Uterus (tissue), 4 donors: ENCODE data around the gene DDX46. TPM values are rescaled to one million over a fixed set of nuclear protein-coding genes. Genes with fewer than 3 reads are reported as not detected.
A peak's percentile ranks its signal among the peaks of the same experiment; 100 is the strongest.

Experiments
- DNase-seq, 2 donors: peaks; one replicate each; pipeline ENCODE4 v3.0.0-alpha.2; 2019 to 2020
- H3K27ac ChIP-seq, 2 donors: fragments of 200-600 bp; sonication (generic); 1 replicate in 1 of 2; 2 replicates in 1 of 2; pipeline ENCODE4 v1.5.1; 2016 to 2018
- H3K27me3 ChIP-seq, 2 donors: fragments of 200-600 bp; sonication (generic); one replicate each; pipeline ENCODE4 v1.5.1; 2018 to 2019; ENCODE audit warnings: control low read depth in 1 of 2
- H3K36me3 ChIP-seq, 2 donors: fragments of 200-600 bp; sonication (generic); one replicate each; pipeline ENCODE4 v1.5.1; 2019; ENCODE audit warnings: control low read depth in 1 of 2
- H3K4me1 ChIP-seq, 2 donors: fragments of 200-600 bp; sonication (generic); one replicate each; pipeline ENCODE4 v1.5.1; 2018 to 2019; ENCODE audit warnings: control low read depth in 1 of 2
- H3K4me3 ChIP-seq, 2 donors: fragments of 200-600 bp; sonication (generic); 1 replicate in 1 of 2; 2 replicates in 1 of 2; pipeline ENCODE4 v1.5.1; 2018 to 2019; ENCODE audit warnings: mild to moderate bottlenecking in 1 of 2
- H3K9me3 ChIP-seq, 2 donors: fragments of 200-600 bp; sonication (generic); one replicate each; pipeline ENCODE4 v1.5.1; 2019; ENCODE audit warnings: control low read depth in 1 of 2
- POLR2A ChIP-seq, 2 donors: fragments of 450-650 bp; IDR thresholded peaks; one replicate each; pipeline ENCODE4 v1.6.1; 2016; ENCODE audit warnings: antibody characterized with exemption in 2 of 2, mild to moderate bottlenecking in 1 of 2, moderate library complexity in 1 of 2
- intact Hi-C: fragments of 100-400 bp; cut with DNase I; formaldehyde crosslinking; loops from one replicate; pipeline ENCODE4 v1.15.1; 2023; ENCODE audit warnings: low total_unique reads
- total RNA-seq, 4 donors: library from RNA; depleted of rRNA in 3 of 4; stranded (reverse); fragments of >200 nt in 3 of 4; gene quantifications; one replicate each; pipeline versions ENCODE4 v1.1.0 to v1.2.4, GENCODE V29; 2014 to 2023
- TF ChIP-seq, protein P1 (sequence below), 4 experiments: fragments of 200-600 bp in 2 of 4; fragments of 450-650 bp in 2 of 4; sonication (generic) in 2 of 4; IDR thresholded peaks; one replicate each; pipeline ENCODE4 v1.5.1; 2016 to 2019; ENCODE audit warnings: antibody characterized with exemption in 4 of 4, mild to moderate bottlenecking in 2 of 4, moderate library complexity in 1 of 4
- donor health status: DM: yes; HTN: yes; CAD: no.

The DDX46 gene
- total RNA-seq, 4 donors from 2014 or later, result 38.2 to 63.7 (median 47.6) TPM

DNA sequence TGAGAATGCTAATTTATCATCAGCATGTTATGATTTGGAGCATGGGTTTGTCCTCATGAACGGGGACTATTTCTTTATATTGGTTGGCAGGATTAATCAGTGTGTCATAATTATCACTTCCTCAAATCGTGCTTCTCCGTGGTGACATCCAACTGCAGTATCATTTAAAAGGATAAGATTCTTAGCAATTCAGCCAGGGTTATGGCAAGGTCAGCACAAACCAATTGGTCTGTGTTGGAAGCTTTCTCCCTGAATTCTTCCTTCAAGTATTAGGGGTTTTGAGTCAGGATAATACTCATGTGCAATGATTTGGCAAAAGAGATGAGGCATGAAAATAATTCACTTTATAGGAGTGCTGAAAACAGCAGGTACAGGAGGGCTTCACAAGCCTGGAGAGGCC, 25.8 kb upstream of the DDX46 start:
- TF ChIP-seq, protein P1, sequence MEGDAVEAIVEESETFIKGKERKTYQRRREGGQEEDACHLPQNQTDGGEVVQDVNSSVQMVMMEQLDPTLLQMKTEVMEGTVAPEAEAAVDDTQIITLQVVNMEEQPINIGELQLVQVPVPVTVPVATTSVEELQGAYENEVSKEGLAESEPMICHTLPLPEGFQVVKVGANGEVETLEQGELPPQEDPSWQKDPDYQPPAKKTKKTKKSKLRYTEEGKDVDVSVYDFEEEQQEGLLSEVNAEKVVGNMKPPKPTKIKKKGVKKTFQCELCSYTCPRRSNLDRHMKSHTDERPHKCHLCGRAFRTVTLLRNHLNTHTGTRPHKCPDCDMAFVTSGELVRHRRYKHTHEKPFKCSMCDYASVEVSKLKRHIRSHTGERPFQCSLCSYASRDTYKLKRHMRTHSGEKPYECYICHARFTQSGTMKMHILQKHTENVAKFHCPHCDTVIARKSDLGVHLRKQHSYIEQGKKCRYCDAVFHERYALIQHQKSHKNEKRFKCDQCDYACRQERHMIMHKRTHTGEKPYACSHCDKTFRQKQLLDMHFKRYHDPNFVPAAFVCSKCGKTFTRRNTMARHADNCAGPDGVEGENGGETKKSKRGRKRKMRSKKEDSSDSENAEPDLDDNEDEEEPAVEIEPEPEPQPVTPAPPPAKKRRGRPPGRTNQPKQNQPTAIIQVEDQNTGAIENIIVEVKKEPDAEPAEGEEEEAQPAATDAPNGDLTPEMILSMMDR (IDR thresholded peaks at IDR 0.05), result no peak
- no peak for TF ChIP-seq POLR2A (IDR thresholded peaks at IDR 0.05)
- no peaks in the 10 kb centered on the region for H3K4me1 ChIP-seq
- no peaks in the 10 kb centered on the region for H3K9me3 ChIP-seq
- H3K36me3 ChIP-seq, result no peaks in the 10 kb centered on the region
- H3K27ac ChIP-seq, result no peak overlapping the region
- no peak for DNase-seq
- no peak overlapping the region for H3K4me3 ChIP-seq
- H3K27me3 ChIP-seq, result no peaks in the 10 kb centered on the region
- intact Hi-C loops, result no loop called here

GRCh38 chr5:134735243-134735642, 23.3 kb upstream of the DDX46 start:
- no peak for DNase-seq
- no peaks in the 10 kb centered on the region for H3K9me3 ChIP-seq
- H3K27me3 ChIP-seq, result no peaks in the 10 kb centered on the region
- no peaks in the 10 kb centered on the region for H3K36me3 ChIP-seq
- intact Hi-C loops, result no loop called here
- TF ChIP-seq, protein P1 (IDR thresholded peaks at IDR 0.05), result no peak
- no peak for TF ChIP-seq POLR2A (IDR thresholded peaks at IDR 0.05)
- H3K27ac ChIP-seq, result no peak overlapping the region
- H3K4me1 ChIP-seq, result peaks cover 0 to 4% of the 10 kb centered on the region in 2 donors
- no peak overlapping the region for H3K4me3 ChIP-seq

DNA sequence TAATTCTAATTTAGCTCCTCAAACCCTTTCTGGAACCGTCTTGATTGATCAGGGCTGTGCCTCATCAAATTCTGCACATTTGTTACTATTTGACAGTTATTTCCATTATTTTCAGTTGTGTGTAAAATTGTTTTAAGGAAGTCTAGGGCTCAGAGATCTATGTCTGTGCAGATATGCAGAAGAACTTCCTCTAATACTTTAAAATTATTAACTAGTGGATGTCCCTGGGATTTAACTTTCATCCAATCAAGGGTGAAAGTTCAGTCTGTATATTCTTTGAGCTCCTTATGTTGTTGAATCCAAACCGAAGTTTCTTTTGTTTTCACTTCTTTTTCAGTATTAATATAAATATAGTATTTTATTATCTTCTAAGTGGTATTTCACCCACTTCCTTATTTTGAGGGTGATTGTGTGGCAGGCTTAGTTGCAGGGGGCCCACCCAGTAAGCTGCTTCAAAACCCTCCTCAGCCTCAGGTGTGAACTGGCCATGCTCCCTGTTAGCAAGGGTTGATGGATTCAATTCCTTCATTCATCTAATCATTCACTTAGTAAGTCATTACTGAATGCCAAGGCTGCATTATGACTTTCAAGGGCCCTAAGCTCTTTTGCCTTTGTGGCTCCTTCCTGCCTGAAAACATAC, 22.3 kb upstream of the DDX46 start:
- intact Hi-C loops, result no loop called here
- peaks cover 0 to 4% of the 10 kb centered on the region in 2 donors for H3K4me1 ChIP-seq
- H3K36me3 ChIP-seq, result no peaks in the 10 kb centered on the region
- H3K27me3 ChIP-seq, result no peaks in the 10 kb centered on the region
- H3K4me3 ChIP-seq, result no peak overlapping the region
- H3K9me3 ChIP-seq, result no peaks in the 10 kb centered on the region
- no peak overlapping the region for H3K27ac ChIP-seq
- TF ChIP-seq, protein P1 (IDR thresholded peaks at IDR 0.05), result no peak
- no peak for TF ChIP-seq POLR2A (IDR thresholded peaks at IDR 0.05)
- DNase-seq, result no peak

DNA sequence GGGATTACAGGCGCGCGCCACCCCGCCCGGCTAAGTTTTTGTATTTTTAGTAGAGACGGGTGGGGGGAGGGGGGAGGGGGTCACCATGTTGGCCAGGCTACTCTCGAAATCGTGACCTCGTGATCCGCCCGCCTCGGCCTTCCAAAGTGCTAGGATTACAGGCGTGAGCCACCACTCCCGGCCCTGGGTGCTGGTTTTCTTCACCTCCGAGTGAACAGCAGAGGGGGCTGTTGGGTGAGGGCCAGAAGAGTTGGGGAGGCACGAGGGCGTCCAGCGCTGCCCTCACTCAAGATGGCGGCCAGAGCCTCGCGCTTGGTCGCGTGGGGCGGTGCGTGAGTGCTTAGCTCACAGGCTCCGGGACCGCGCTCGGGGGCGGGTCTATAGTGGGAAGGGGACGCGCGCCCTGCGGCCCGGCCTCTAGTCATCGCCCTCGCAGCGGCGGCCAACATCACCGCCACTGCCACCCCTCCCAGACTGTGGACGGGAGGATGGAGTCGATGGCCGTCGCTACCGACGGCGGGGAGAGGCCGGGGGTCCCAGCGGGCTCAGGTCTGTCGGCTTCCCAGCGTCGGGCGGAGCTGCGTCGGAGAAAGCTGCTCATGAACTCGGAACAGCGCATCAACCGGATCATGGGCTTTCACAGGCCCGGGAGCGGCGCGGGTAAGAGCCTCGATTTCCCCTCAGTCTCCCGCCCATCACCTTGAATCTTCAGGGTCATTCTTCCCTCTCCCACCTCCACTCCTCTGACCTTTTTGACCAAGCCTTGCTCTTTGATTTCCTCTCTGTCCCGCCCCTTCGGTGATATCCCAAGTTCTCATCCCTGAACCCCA, 20.2 kb upstream of the DDX46 start, which contains the start of gene CAMLG:
Gene CAMLG (plus strand): TSS at position 416 of the 830 bp plus-strand sequence. CDS start 73 bp downstream, at position 489.
- peak; percentile 97 to 98 for DNase-seq
- H3K4me1 ChIP-seq, result peaks cover 0 to 4% of the 10 kb centered on the region in 2 donors
- peak within 1 kb of the TSS; percentile 97 to 99 for H3K27ac ChIP-seq
- H3K9me3 ChIP-seq, result no peaks in the 10 kb centered on the region
- peak within 1 kb of the TSS; percentile 75 to 87 for H3K4me3 ChIP-seq
- peak; percentile 87 to 95 for TF ChIP-seq POLR2A (IDR thresholded peaks at IDR 0.05)
- TF ChIP-seq, protein P1 (IDR thresholded peaks at IDR 0.05), result peak; percentile 34 to 67 (median 44)
- no peaks in the 10 kb centered on the region for H3K36me3 ChIP-seq
- intact Hi-C loops, result no loop called here
- H3K27me3 ChIP-seq, result no peaks in the 10 kb centered on the region
